GM12891 (cell line): ENCODE data around the gene RAB3B.

Experiments
- POLR2AphosphoS5 ChIP-seq: IDR thresholded peaks from 2 replicates; pipeline ENCODE4 v1.6.1; 2011; ENCODE audit warnings: low read depth, low read length, control low read depth
- POU2F2 ChIP-seq: IDR thresholded peaks from 2 replicates; pipeline ENCODE4 v1.6.1; 2011; ENCODE audit warnings: low read depth, mild to moderate bottlenecking, control low read depth, low read length, moderate library complexity
- TAF1 ChIP-seq: IDR thresholded peaks from 2 replicates; pipeline ENCODE4 v1.6.1; 2011; ENCODE audit warnings: low read depth, low read length, control low read depth

- TF ChIP-seq POU2F2 (no peak), POLR2AphosphoS5 (no peak), TAF1 (no peak)
These were observed 44.2 kb downstream of the RAB3B start for GRCh38 chr1:51946300-51946699.
